ENCODE data around the gene CBFB. TPM values are rescaled to one million over a fixed set of nuclear protein-coding genes. Genes with fewer than 3 reads are reported as not detected.
A peak's percentile ranks its signal among the peaks of the same experiment; 100 is the strongest.
"Not testable (repeated sequence)": the region's sequence is repeated elsewhere in the genome, so short reads cannot be mapped to it uniquely, and the experiment has no call there.

The CBFB gene
- total and polyA plus RNA-seq, 2 experiments from 2014 or later, result 52.3 to 53.3 TPM

DNA sequence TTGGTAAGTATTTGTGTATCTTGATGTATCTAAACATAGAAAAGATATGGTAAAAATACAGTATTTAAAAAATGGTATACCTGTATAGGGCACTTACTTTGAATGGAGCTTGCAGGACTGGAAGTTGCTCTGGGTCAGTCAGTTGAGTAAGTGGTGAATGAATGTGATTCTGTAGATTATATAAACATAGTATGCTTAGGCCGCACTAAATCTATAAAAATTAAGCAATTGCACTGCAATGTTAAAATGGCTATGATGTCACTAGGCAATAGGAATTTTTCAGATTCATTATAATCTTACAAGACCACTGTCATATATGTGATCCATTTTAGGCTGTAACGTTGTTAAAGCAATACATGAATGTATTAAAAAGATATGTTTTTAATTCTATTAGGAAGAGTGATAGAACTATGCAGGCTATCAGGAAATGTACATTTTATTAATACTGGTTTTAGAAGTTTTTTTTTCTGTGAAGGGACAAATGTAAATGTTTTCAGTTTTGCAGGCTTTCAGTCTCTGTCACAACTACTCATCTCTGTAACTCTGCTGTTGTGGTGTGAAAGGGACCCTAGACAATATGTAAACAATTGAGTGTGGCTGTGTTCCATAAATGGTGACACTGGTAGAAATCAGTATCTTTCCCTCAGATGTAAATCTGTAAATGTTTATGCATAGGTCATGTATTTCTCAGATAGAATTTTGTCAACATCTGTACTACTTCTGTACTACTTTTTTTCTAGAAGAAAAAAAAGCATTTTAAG, 10.5 kb downstream of the CBFB start:
- 73% methylated on average over 2 of the region's 2 CpGs for WGBS, 2 experiments (ENCODE audit: low coverage in 1 of 2, low lambda C conversion rate in 2 of 2, missing lambda C conversion rate in 2 of 2)
- no peaks in the 10 kb centered on the region for H3K9me2 ChIP-seq (ENCODE audit: insufficient read depth)
- H2AFZ ChIP-seq, result no peak overlapping the region
- DNase-seq, result no peak
- H3K27me3 ChIP-seq (replicated peaks; ENCODE audit: insufficient read depth), result no peaks in the 10 kb centered on the region
- H3F3A ChIP-seq (ENCODE audit: insufficient read depth), result peaks cover under 1% of the 10 kb centered on the region; the same call in 1 of the 2 replicates
- no peak for TF ChIP-seq EZH2phosphoT487 (IDR thresholded peaks at IDR 0.05; ENCODE audit: insufficient read depth, low read depth)
- no peak for TF ChIP-seq EZH2 (IDR thresholded peaks at IDR 0.05; ENCODE audit: insufficient read depth, poor library complexity, severe bottlenecking)
- H3K4me1 ChIP-seq (ENCODE audit: insufficient read depth), result peaks cover 26% of the 10 kb centered on the region
- no peaks in the 10 kb centered on the region for H3K9me3 ChIP-seq (ENCODE audit: low read depth)
- no peak overlapping the region for H3K4me3 ChIP-seq
- peaks cover 26% of the 10 kb centered on the region for H3K36me3 ChIP-seq (ENCODE audit: low read depth)
- H3K79me2 ChIP-seq (ENCODE audit: insufficient read depth), result peaks cover 100% of the 10 kb centered on the region
- H4K20me1 ChIP-seq (ENCODE audit: insufficient read depth), result peaks cover 6% of the 10 kb centered on the region; the same call in 1 of the 2 replicates
- no peak overlapping the region for H3K9ac ChIP-seq
- in situ Hi-C loops (cut with MboI), result no loop called here
- no peak overlapping the region for H3K27ac ChIP-seq
- H3K4me2 ChIP-seq (ENCODE audit: unreplicated experiment), result no peak overlapping the region

DNA sequence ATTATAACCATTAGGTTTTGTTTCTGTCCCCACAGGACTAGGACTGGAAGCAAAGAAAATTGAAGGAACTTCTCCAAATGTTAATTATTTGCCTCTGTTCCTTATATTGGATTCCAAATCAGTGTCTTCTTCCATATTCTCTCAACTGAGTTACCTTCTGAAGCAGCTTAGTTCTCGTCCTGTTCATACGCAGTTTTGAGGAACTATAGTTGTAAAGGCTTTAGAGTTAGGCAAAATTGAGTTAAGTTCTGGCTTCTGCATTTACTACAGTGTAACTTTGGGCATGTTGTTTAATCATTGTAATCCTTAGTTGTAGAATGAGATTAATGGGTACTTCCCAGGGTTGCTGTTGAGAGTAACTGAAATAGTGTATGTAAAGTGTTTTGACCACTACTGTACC, 11.2 kb downstream of the CBFB start:
- H3F3A ChIP-seq (ENCODE audit: insufficient read depth), result peaks cover 4% of the 10 kb centered on the region; the same call in 1 of the 2 replicates
- H3K79me2 ChIP-seq (ENCODE audit: insufficient read depth), result peaks cover 100% of the 10 kb centered on the region
- H2AFZ ChIP-seq, result no peak overlapping the region
- H3K9me3 ChIP-seq (ENCODE audit: low read depth), result no peaks in the 10 kb centered on the region
- no peak overlapping the region for H3K4me2 ChIP-seq (ENCODE audit: unreplicated experiment)
- H3K9me2 ChIP-seq (ENCODE audit: insufficient read depth), result no peaks in the 10 kb centered on the region
- TF ChIP-seq EZH2 (IDR thresholded peaks at IDR 0.05; ENCODE audit: insufficient read depth, poor library complexity, severe bottlenecking) (no peak), EZH2phosphoT487 (IDR thresholded peaks at IDR 0.05; ENCODE audit: insufficient read depth, low read depth) (no peak)
- H3K27me3 ChIP-seq (replicated peaks; ENCODE audit: insufficient read depth), result no peaks in the 10 kb centered on the region
- in situ Hi-C loops (cut with MboI), result no loop called here
- WGBS, 2 experiments (ENCODE audit: low coverage in 1 of 2, low lambda C conversion rate in 2 of 2, missing lambda C conversion rate in 2 of 2), result 98% methylated on average over 2 of the region's 2 CpGs
- H3K9ac ChIP-seq, result no peak overlapping the region
- H3K4me3 ChIP-seq, result no peak overlapping the region
- DNase-seq, result no peak
- H4K20me1 ChIP-seq (ENCODE audit: insufficient read depth), result 0 out of 2 replicates have a peak, but pooled peaks cover 6% of the 10 kb centered on the region
- H3K27ac ChIP-seq, result no peak overlapping the region
- peaks cover 26% of the 10 kb centered on the region for H3K36me3 ChIP-seq (ENCODE audit: low read depth)
- H3K4me1 ChIP-seq (ENCODE audit: insufficient read depth), result peaks cover 23% of the 10 kb centered on the region

DNA sequence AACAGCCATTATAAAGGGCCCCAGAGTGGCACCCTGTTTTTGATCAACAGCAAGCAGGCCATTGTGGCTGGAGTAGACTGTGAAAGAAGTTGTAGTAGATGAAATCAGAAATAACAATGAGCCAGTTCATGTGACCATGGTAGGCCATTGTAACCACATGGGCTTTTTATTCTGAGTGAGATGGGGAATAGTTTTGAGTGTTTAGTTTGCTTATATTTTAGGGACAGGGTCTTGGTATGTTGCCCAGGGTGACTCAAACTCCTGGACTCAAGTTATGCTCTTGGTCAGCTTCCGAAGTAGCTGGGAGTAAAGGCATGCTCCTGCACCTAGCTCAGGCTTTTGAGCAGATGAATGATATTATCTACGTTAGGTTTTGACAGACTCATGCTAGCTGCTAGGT, 12.0 kb downstream of the CBFB start:
- peak; percentile 18 for DNase-seq
- Histone ChIP-seq H3K36me3 (ENCODE audit: low read depth) (peaks cover 26% of the 10 kb centered on the region), H3K9ac (no peak overlapping the region), H3K27me3 (replicated peaks; ENCODE audit: insufficient read depth) (no peaks in the 10 kb centered on the region), H3K4me2 (ENCODE audit: unreplicated experiment) (no peak overlapping the region), H4K20me1 (ENCODE audit: insufficient read depth) (0 out of 2 replicates have a peak, but pooled peaks cover 6% of the 10 kb centered on the region), H3F3A (ENCODE audit: insufficient read depth) (peaks cover 4% of the 10 kb centered on the region; the same call in 1 of the 2 replicates), H3K9me2 (ENCODE audit: insufficient read depth) (no peaks in the 10 kb centered on the region), H3K4me1 (ENCODE audit: insufficient read depth) (peaks cover 23% of the 10 kb centered on the region), H2AFZ (no peak overlapping the region), H3K9me3 (ENCODE audit: low read depth) (no peaks in the 10 kb centered on the region), H3K27ac (no peak overlapping the region), H3K4me3 (no peak overlapping the region), H3K79me2 (ENCODE audit: insufficient read depth) (peaks cover 100% of the 10 kb centered on the region)
- in situ Hi-C loops (cut with MboI), result no loop called here
- WGBS, 2 experiments (ENCODE audit: low coverage in 1 of 2, low lambda C conversion rate in 2 of 2, missing lambda C conversion rate in 2 of 2), result 89 to 94% methylated on average over 2 of the region's 2 CpGs
- TF ChIP-seq EZH2phosphoT487 (IDR thresholded peaks at IDR 0.05; ENCODE audit: insufficient read depth, low read depth) (no peak), EZH2 (IDR thresholded peaks at IDR 0.05; ENCODE audit: insufficient read depth, poor library complexity, severe bottlenecking) (no peak)

DNA sequence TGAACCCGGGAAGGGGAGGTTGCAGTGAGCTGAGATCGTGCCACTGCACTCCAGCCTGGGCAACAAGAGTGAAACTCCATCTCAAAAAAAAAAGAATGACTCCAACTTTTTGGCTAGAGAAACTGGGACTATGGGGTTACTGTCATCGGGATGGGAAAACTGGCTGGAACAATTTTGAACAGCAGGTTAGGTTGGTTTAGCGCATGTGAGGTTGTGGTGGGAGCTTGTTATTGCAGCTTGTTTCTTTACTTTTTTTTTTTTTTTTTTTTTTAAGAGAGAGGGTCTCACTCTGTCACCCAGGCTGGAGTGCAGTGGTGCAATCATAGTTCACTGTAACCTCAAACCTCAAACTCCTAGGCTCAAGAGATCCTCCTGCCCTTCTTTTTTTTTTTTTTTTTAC, 12.6 kb downstream of the CBFB start:
- H3K36me3 ChIP-seq (ENCODE audit: low read depth), result peaks cover 29% of the 10 kb centered on the region
- 93 to 96% methylated on average over 4 of the region's 4 CpGs for WGBS, 2 experiments (ENCODE audit: low coverage in 1 of 2, low lambda C conversion rate in 2 of 2, missing lambda C conversion rate in 2 of 2)
- DNase-seq; H4K20me1 ChIP-seq (ENCODE audit: insufficient read depth); H3K9me3 ChIP-seq (ENCODE audit: low read depth); H3F3A ChIP-seq (ENCODE audit: insufficient read depth); H3K4me3 ChIP-seq; H2AFZ ChIP-seq; H3K9me2 ChIP-seq (ENCODE audit: insufficient read depth); H3K27ac ChIP-seq; in situ Hi-C loops (cut with MboI); H3K9ac ChIP-seq; H3K27me3 ChIP-seq (replicated peaks; ENCODE audit: insufficient read depth); H3K4me2 ChIP-seq (ENCODE audit: unreplicated experiment): not testable (repeated sequence)
- peaks cover 17% of the 10 kb centered on the region for H3K4me1 ChIP-seq (ENCODE audit: insufficient read depth)
- peaks cover 100% of the 10 kb centered on the region for H3K79me2 ChIP-seq (ENCODE audit: insufficient read depth)
